WTC11 (cell line): ENCODE results near the gene QDPR. TPM values are rescaled to one million over a fixed set of nuclear protein-coding genes. Genes with fewer than 3 reads are reported as not detected.
A peak's percentile ranks its signal among the peaks of the same experiment; 100 is the strongest.

ENCODE experiments used
- ATAC-seq: fragments of 200-7000 bp; cut with Tn5 transposase; 2 replicates; pipeline ENCODE4 v1.10.0; 2021; ENCODE audit warnings: mild to moderate bottlenecking, moderate library complexity
- CTCF ChIA-PET: fragments of 300-600 bp; sonication (Branson Sonifier 250); formaldehyde crosslinking; loops from one replicate; lab custom pipeline; 2021; ENCODE audit warnings: antibody characterized with exemption; lab: Charles Lee
- POLR2A ChIA-PET: fragments of 350-600 bp; sonication (Branson Sonifier 250); formaldehyde crosslinking; loops from one replicate; lab custom pipeline; 2021; ENCODE audit warnings: antibody characterized with exemption; lab: Charles Lee
- DNase-seq: peaks from one replicate; pipeline ENCODE4 v3.0.0; 2021; ENCODE audit warnings: low spot score
- H3K27ac Mint-ChIP-seq: 2 replicates; pipeline ENCODE4 v1.8.0; 2021; ENCODE audit warnings: mixed read lengths
- H3K27me3 Mint-ChIP-seq: 2 replicates; pipeline ENCODE4 v1.8.0; 2021; ENCODE audit warnings: low read depth, mild to moderate bottlenecking, moderate library complexity, mixed read lengths
- H3K36me3 Mint-ChIP-seq: 2 replicates; pipeline ENCODE4 v1.8.0; 2021; ENCODE audit warnings: mixed read lengths
- H3K4me1 Mint-ChIP-seq: 2 replicates; pipeline ENCODE4 v1.8.0; 2022; ENCODE audit warnings: mixed read lengths
- H3K4me3 Mint-ChIP-seq: 2 replicates; pipeline ENCODE4 v1.8.0; 2021; ENCODE audit warnings: mild to moderate bottlenecking, moderate library complexity, mixed read lengths
- H3K9me3 Mint-ChIP-seq: 2 replicates; pipeline ENCODE4 v1.8.0; 2021; ENCODE audit warnings: mixed read lengths
- AR ChIP-seq: fragments of 250-450 bp; sonication (Bioruptor Pico); IDR thresholded peaks from 2 replicates; pipeline ENCODE4 v1.9.0; 2021; ENCODE audit warnings: mild to moderate bottlenecking
- CBFB ChIP-seq: sonication (generic); formaldehyde crosslinking; IDR thresholded peaks from 2 replicates; pipeline ENCODE4 v1.8.1; 2022; ENCODE audit warnings: mild to moderate bottlenecking, low read depth, missing genetic modification reagents
- CTCF ChIP-seq: fragments of 200-600 bp; IDR thresholded peaks from 2 replicates; pipeline ENCODE4 v1.8.0; 2022; ENCODE audit warnings: antibody characterized with exemption
- ELF4 ChIP-seq: sonication (generic); formaldehyde crosslinking; IDR thresholded peaks from 2 replicates; pipeline ENCODE4 v1.8.1; 2022; ENCODE audit warnings: low read depth, mild to moderate bottlenecking, moderate library complexity, missing genetic modification reagents
- ETV6 ChIP-seq: sonication (generic); formaldehyde crosslinking; IDR thresholded peaks from 2 replicates; pipeline ENCODE4 v1.8.1; 2022; ENCODE audit warnings: mild to moderate bottlenecking, missing genetic modification reagents
- FOXP1 ChIP-seq: sonication (generic); formaldehyde crosslinking; IDR thresholded peaks from 2 replicates; pipeline ENCODE4 v1.8.0; 2022; ENCODE audit warnings: missing genetic modification reagents, mild to moderate bottlenecking, moderate library complexity, borderline replicate concordance
- FOXP4 ChIP-seq: sonication (generic); formaldehyde crosslinking; IDR thresholded peaks from 2 replicates; pipeline ENCODE4 v1.8.0; 2022; ENCODE audit warnings: mild to moderate bottlenecking, missing genetic modification reagents
- GRHL2 ChIP-seq: fragments of 250-450 bp; sonication (Bioruptor Pico); IDR thresholded peaks from 2 replicates; pipeline ENCODE4 v1.8.0; 2022; ENCODE audit warnings: mild to moderate bottlenecking, moderate library complexity; ENCODE audit not compliant: insufficient replicate concordance, severe bottlenecking
- HMGA2 ChIP-seq: fragments of 250-450 bp; sonication (Bioruptor Pico); IDR thresholded peaks from 2 replicates; pipeline ENCODE4 v1.4.0; 2021; ENCODE audit warnings: mild to moderate bottlenecking, moderate library complexity
- MYBL2 ChIP-seq: sonication (generic); formaldehyde crosslinking; IDR thresholded peaks from 2 replicates; pipeline ENCODE4 v1.8.1; 2023; ENCODE audit warnings: mild to moderate bottlenecking, moderate library complexity, missing genetic modification reagents
- NR2C2 ChIP-seq: sonication (generic); formaldehyde crosslinking; IDR thresholded peaks from 2 replicates; pipeline ENCODE4 v1.8.0; 2022; ENCODE audit warnings: mild to moderate bottlenecking, missing genetic modification reagents
- PRRX2 ChIP-seq: fragments of 250-450 bp; sonication (Bioruptor Pico); IDR thresholded peaks from 2 replicates; pipeline ENCODE4 v1.8.0; 2021; ENCODE audit warnings: mild to moderate bottlenecking
- SOX15 ChIP-seq: fragments of 250-450 bp; sonication (Bioruptor Pico); IDR thresholded peaks from 2 replicates; pipeline ENCODE4 v1.9.0; 2021; ENCODE audit warnings: mild to moderate bottlenecking
- SP1 ChIP-seq: sonication (generic); formaldehyde crosslinking; conservative IDR thresholded peaks from 2 replicates; pipeline ENCODE4 v1.8.1; 2022; ENCODE audit warnings: missing genetic modification reagents
- STAT6 ChIP-seq: sonication (generic); formaldehyde crosslinking; conservative IDR thresholded peaks from 2 replicates; pipeline ENCODE4 v1.8.1; 2023; ENCODE audit warnings: mild to moderate bottlenecking, low read depth, missing genetic modification reagents, moderate library complexity
- ZBTB21 ChIP-seq: sonication (generic); formaldehyde crosslinking; IDR thresholded peaks from 2 replicates; pipeline ENCODE4 v1.8.1; 2023; ENCODE audit warnings: mild to moderate bottlenecking, missing genetic modification reagents, borderline replicate concordance
- ZBTB43 ChIP-seq: sonication (generic); formaldehyde crosslinking; IDR thresholded peaks from 2 replicates; pipeline ENCODE4 v1.8.1; 2023; ENCODE audit warnings: mild to moderate bottlenecking, missing genetic modification reagents
- ZMAT4 ChIP-seq: fragments of 250-450 bp; sonication (Bioruptor Pico); IDR thresholded peaks from 2 replicates; pipeline ENCODE4 v1.9.0; 2021; ENCODE audit warnings: mild to moderate bottlenecking
- ZNF219 ChIP-seq: sonication (generic); formaldehyde crosslinking; IDR thresholded peaks from 2 replicates; pipeline ENCODE4 v1.8.0; 2023; ENCODE audit warnings: missing genetic modification reagents, mild to moderate bottlenecking, borderline replicate concordance
- ZNF671 ChIP-seq: fragments of 250-450 bp; sonication (Bioruptor Pico); IDR thresholded peaks from 2 replicates; pipeline ENCODE4 v1.8.0; 2021; ENCODE audit warnings: mild to moderate bottlenecking
- ZSCAN18 ChIP-seq: fragments of 250-450 bp; sonication (Bioruptor Pico); IDR thresholded peaks from 2 replicates; pipeline ENCODE4 v2.1.2; 2022; ENCODE audit warnings: mild to moderate bottlenecking, moderate library complexity
- total RNA-seq: library from RNA; stranded (reverse); gene quantifications from 3 replicates; pipeline ENCODE4 v1.2.3, GENCODE V29; 2021

QDPR gene
- total RNA-seq, 1 experiment from 2014 or later, result 33.6 TPM

- no peak for TF ChIP-seq STAT6 (CRISPR knock-in tag)
Measured at GRCh38 chr4:17535242-17535641, 23.4 kb upstream of the QDPR start (continued).

- no peaks in the 10 kb centered on the region for H3K27me3 Mint-ChIP-seq
- ChIA-PET CTCF (no interaction called here), POLR2A (no interaction called here)
- ATAC-seq (no peak), DNase-seq (no peak)
- H3K9me3 Mint-ChIP-seq, result peaks cover 11% of the 10 kb centered on the region
- no peak overlapping the region for H3K4me3 Mint-ChIP-seq
- no peak overlapping the region for H3K27ac Mint-ChIP-seq
- no peak for TF ChIP-seq ZNF219 (CRISPR knock-in tag)
- TF ChIP-seq HMGA2 (CRISPR knock-in tag), result peak; percentile 95
- no peak for TF ChIP-seq NR2C2
- no peaks in the 10 kb centered on the region for H3K4me1 Mint-ChIP-seq
- no peaks in the 10 kb centered on the region for H3K36me3 Mint-ChIP-seq
Measured at GRCh38 chr4:17534705-17535104, 22.8 kb upstream of the QDPR start.

- Mint-ChIP-seq H3K27ac (no peak overlapping the region), H3K9me3 (peaks cover 11% of the 10 kb centered on the region), H3K36me3 (no peaks in the 10 kb centered on the region), H3K4me1 (no peaks in the 10 kb centered on the region), H3K27me3 (no peaks in the 10 kb centered on the region; the same call in 1 of the 2 replicates), H3K4me3 (no peak overlapping the region)
- DNase-seq, result no peak
- POLR2A ChIA-PET, result no interaction called here
- ATAC-seq, result no peak
- CTCF ChIA-PET, result interaction anchor here (1.4 kb wide), 1 partner anchor 18 kb away, joined by 4 read pairs; no protein-coding TSS in a partner anchor
- TF ChIP-seq AR (CRISPR knock-in tag) (no peak), CTCF (no peak), ZMAT4 (CRISPR knock-in tag) (no peak), CBFB (no peak), ELF4 (CRISPR knock-in tag) (no peak), ZBTB43 (no peak), SP1 (CRISPR knock-in tag) (no peak), MYBL2 (CRISPR knock-in tag) (no peak), FOXP1 (CRISPR knock-in tag) (no peak), ZBTB21 (no peak), GRHL2 (CRISPR knock-in tag) (no peak), PRRX2 (CRISPR knock-in tag) (no peak), ZSCAN18 (CRISPR knock-in tag) (no peak), ZNF671 (CRISPR knock-in tag) (no peak), ETV6 (CRISPR knock-in tag) (no peak), FOXP4 (CRISPR knock-in tag) (no peak), SOX15 (CRISPR knock-in tag) (no peak)
Measured at GRCh38 chr4:17531538-17532285, 19.8 kb upstream of the QDPR start.
